ENCODE results near the gene SLC36A2. TPM values are rescaled to one million over a fixed set of nuclear protein-coding genes. Genes with fewer than 3 reads are reported as not detected.

Gene SLC36A2
- total RNA-seq, 1 experiment from 2014 or later: not detected

DNA sequence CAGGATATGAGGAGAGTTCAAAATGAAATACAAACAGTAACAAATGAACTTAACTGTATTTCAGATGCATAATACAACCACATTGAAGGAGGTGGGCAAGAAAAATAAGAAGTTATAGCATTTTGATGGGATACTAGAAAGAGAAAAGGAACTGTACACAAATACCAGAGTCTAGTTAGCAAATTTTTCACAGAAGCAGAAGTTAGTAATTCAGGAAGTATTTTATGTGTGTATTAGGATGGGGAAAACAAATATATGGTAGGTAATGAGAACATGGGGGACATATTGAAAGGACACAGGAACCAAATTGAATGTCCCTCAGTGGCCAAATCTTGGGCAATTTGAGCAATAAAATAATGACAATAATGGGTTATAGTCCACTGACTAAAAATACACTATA, 76.0 kb downstream of the SLC36A2 start:
- Histone ChIP-seq H3K4me1 (ENCODE audit: control insufficient read depth, insufficient read depth, low read length) (no peaks in the 10 kb centered on the region), H3K4me3 (ENCODE audit: low read depth in 2 of 2, low read length in 2 of 2) (no peak overlapping the region), H3K9me3 (ENCODE audit: control insufficient read depth, insufficient read depth, low read depth, low read length) (no peaks in the 10 kb centered on the region), H3K36me3 (ENCODE audit: control insufficient read depth, insufficient read depth, low read length) (no peaks in the 10 kb centered on the region), H3K27ac (ENCODE audit: low read length) (no peak overlapping the region), H3K27me3 (ENCODE audit: control insufficient read depth, insufficient read depth, low read length) (no peaks in the 10 kb centered on the region)
- ATAC-seq (no peak), DNase-seq (ENCODE audit: low read depth, low spot score) (no peak)
- in situ Hi-C loops (cut with HindIII; ENCODE audit: low pct_unique_long_range_greater_than_20kb, low sequenced_read_pairs) (no loop called here), intact Hi-C loops (cut with micrococcal nuclease; ENCODE audit: unreplicated experiment) (no loop called here)
- CTCF ChIA-PET: no interaction called here
- TF ChIP-seq SIN3A (IDR thresholded peaks at IDR 0.05; ENCODE audit: borderline replicate concordance, insufficient read depth, low read depth, low read length) (no peak), TCF7L2 (IDR thresholded peaks at IDR 0.05; ENCODE audit: low read depth, low read length) (no peak)
- TF ChIP-seq, protein P1, sequence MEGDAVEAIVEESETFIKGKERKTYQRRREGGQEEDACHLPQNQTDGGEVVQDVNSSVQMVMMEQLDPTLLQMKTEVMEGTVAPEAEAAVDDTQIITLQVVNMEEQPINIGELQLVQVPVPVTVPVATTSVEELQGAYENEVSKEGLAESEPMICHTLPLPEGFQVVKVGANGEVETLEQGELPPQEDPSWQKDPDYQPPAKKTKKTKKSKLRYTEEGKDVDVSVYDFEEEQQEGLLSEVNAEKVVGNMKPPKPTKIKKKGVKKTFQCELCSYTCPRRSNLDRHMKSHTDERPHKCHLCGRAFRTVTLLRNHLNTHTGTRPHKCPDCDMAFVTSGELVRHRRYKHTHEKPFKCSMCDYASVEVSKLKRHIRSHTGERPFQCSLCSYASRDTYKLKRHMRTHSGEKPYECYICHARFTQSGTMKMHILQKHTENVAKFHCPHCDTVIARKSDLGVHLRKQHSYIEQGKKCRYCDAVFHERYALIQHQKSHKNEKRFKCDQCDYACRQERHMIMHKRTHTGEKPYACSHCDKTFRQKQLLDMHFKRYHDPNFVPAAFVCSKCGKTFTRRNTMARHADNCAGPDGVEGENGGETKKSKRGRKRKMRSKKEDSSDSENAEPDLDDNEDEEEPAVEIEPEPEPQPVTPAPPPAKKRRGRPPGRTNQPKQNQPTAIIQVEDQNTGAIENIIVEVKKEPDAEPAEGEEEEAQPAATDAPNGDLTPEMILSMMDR (IDR thresholded peaks at IDR 0.05): no peak
- no TSS peak for BruUV-seq (replicated peaks)
- POLR2A ChIA-PET: no interaction called here

DNA sequence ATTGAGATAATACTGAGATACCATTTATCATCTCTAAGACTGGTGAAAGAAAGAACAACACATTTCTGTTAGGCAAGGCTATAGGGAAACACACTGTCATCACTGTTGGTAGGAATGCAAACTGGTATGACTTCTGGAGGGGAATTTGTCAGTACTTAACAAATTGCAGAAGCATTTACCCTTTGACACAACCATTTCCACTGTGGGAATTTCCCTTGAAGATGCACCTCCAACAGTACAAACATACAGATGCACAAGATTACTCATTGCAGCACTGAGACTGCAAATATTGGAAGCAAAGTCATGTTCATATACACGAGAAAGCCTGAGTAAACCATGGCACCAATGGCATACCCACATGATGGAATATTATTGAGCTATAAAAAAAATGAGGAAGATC, 76.8 kb downstream of the SLC36A2 start:
- TF ChIP-seq, protein P1 (IDR thresholded peaks at IDR 0.05): no peak
- no peak for TF ChIP-seq TCF7L2 (IDR thresholded peaks at IDR 0.05; ENCODE audit: low read depth, low read length)
- TF ChIP-seq, protein P2, sequence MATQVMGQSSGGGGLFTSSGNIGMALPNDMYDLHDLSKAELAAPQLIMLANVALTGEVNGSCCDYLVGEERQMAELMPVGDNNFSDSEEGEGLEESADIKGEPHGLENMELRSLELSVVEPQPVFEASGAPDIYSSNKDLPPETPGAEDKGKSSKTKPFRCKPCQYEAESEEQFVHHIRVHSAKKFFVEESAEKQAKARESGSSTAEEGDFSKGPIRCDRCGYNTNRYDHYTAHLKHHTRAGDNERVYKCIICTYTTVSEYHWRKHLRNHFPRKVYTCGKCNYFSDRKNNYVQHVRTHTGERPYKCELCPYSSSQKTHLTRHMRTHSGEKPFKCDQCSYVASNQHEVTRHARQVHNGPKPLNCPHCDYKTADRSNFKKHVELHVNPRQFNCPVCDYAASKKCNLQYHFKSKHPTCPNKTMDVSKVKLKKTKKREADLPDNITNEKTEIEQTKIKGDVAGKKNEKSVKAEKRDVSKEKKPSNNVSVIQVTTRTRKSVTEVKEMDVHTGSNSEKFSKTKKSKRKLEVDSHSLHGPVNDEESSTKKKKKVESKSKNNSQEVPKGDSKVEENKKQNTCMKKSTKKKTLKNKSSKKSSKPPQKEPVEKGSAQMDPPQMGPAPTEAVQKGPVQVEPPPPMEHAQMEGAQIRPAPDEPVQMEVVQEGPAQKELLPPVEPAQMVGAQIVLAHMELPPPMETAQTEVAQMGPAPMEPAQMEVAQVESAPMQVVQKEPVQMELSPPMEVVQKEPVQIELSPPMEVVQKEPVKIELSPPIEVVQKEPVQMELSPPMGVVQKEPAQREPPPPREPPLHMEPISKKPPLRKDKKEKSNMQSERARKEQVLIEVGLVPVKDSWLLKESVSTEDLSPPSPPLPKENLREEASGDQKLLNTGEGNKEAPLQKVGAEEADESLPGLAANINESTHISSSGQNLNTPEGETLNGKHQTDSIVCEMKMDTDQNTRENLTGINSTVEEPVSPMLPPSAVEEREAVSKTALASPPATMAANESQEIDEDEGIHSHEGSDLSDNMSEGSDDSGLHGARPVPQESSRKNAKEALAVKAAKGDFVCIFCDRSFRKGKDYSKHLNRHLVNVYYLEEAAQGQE (IDR thresholded peaks at IDR 0.05; ENCODE audit: insufficient read depth in 1 of 2, low read depth in 2 of 2, low read length in 1 of 2): no peak
- no peak for TF ChIP-seq POLR2AphosphoS5 (IDR thresholded peaks at IDR 0.05; ENCODE audit: low read depth, low read length)
- no peak for TF ChIP-seq SIN3A (IDR thresholded peaks at IDR 0.05; ENCODE audit: borderline replicate concordance, insufficient read depth, low read depth, low read length)
- DNase-seq (ENCODE audit: low read depth, low spot score) (no peak), ATAC-seq (peak; percentile 58; the same call in 1 of the 2 replicates)
- Histone ChIP-seq H3K4me1 (ENCODE audit: control insufficient read depth, insufficient read depth, low read length) (no peaks in the 10 kb centered on the region), H3K9me3 (ENCODE audit: control insufficient read depth, insufficient read depth, low read depth, low read length) (no peaks in the 10 kb centered on the region), H3K36me3 (ENCODE audit: control insufficient read depth, insufficient read depth, low read length) (no peaks in the 10 kb centered on the region), H3K4me3 (ENCODE audit: low read depth in 2 of 2, low read length in 2 of 2) (no peak overlapping the region), H3K27ac (ENCODE audit: low read length) (no peak overlapping the region), H3K27me3 (ENCODE audit: control insufficient read depth, insufficient read depth, low read length) (no peaks in the 10 kb centered on the region)
- intact Hi-C loops (cut with micrococcal nuclease; ENCODE audit: unreplicated experiment) (no loop called here), in situ Hi-C loops (cut with HindIII; ENCODE audit: low pct_unique_long_range_greater_than_20kb, low sequenced_read_pairs) (no loop called here)
- POLR2A ChIA-PET: no interaction called here
- CTCF ChIA-PET: no interaction called here
- no TSS peak for BruUV-seq (replicated peaks)

Data from Panc1 (cell line).